Lower lobe of right lung (tissue), 2 donors: ENCODE data around the gene CLNK. TPM values are rescaled to one million over a fixed set of nuclear protein-coding genes. Genes with fewer than 3 reads are reported as not detected.

Experiments
- ATAC-seq, 2 donors: fragments of 200-7000 bp; cut with Tn5 transposase; one replicate each; pipeline ENCODE4 v1.9.1; 2020 to 2022; ENCODE audit warnings: mild to moderate bottlenecking in 2 of 2, moderate library complexity in 2 of 2
- DNase-seq: peaks from one replicate; pipeline ENCODE4 v3.0.0-alpha.2; 2020
- H3K27ac ChIP-seq: fragments of 200-600 bp; one replicate; pipeline ENCODE4 v1.8.0; 2022
- H3K27me3 ChIP-seq: fragments of 200-600 bp; one replicate; pipeline ENCODE4 v1.8.0; 2022; ENCODE audit warnings: low read depth
- H3K36me3 ChIP-seq: fragments of 200-600 bp; one replicate; pipeline ENCODE4 v1.8.0; 2022; ENCODE audit warnings: mild to moderate bottlenecking
- H3K4me1 ChIP-seq: fragments of 200-600 bp; one replicate; pipeline ENCODE4 v1.8.0; 2022
- H3K4me3 ChIP-seq: fragments of 200-600 bp; one replicate; pipeline ENCODE4 v1.8.0; 2022; ENCODE audit warnings: mild to moderate bottlenecking
- H3K9me3 ChIP-seq: fragments of 200-600 bp; one replicate; pipeline ENCODE4 v1.8.0; 2022
- CTCF ChIP-seq: fragments of 200-600 bp; IDR thresholded peaks from one replicate; pipeline ENCODE4 v1.8.0; 2022; ENCODE audit warnings: antibody characterized with exemption, mild to moderate bottlenecking
- intact Hi-C: fragments of 100-400 bp; cut with DNase I; formaldehyde crosslinking; loops from one replicate; pipeline ENCODE4 v1.11.0; 2022
- total RNA-seq: library from RNA; stranded (reverse); fragmentation: NEBNext Ultra II Directional; extraction: Animal tissue kit (Norgen Biotek cat#: 25700); gene quantifications from one replicate; pipeline ENCODE4 v1.2.1, GENCODE V29; 2021
- donor health status: DM: no; HTN: yes; CAD: no; lungs with severe emphysema.

CLNK gene
- total RNA-seq, 1 donor from 2014 or later: 0.09 TPM

GRCh38 chr4:10659251-10659650 lies 25.3 kb downstream of the CLNK start:
- ATAC-seq (no peak), DNase-seq (no peak)
- Histone ChIP-seq H3K9me3 (no peaks in the 10 kb centered on the region), H3K36me3 (no peaks in the 10 kb centered on the region), H3K4me3 (no peak overlapping the region), H3K4me1 (no peaks in the 10 kb centered on the region), H3K27me3 (no peaks in the 10 kb centered on the region), H3K27ac (no peak overlapping the region)
- no peak for TF ChIP-seq CTCF
- intact Hi-C loops: no loop called here

GRCh38 chr4:10656988-10657387 lies 27.6 kb downstream of the CLNK start:
- no peaks in the 10 kb centered on the region for H3K36me3 ChIP-seq
- no peak for ATAC-seq
- H3K27ac ChIP-seq: no peak overlapping the region
- TF ChIP-seq CTCF: no peak
- no peaks in the 10 kb centered on the region for H3K9me3 ChIP-seq
- H3K27me3 ChIP-seq: no peaks in the 10 kb centered on the region
- H3K4me3 ChIP-seq: no peak overlapping the region
- no peak for DNase-seq
- no peaks in the 10 kb centered on the region for H3K4me1 ChIP-seq
- intact Hi-C loops: no loop called here

GRCh38 chr4:10656420-10656819 lies 28.1 kb downstream of the CLNK start:
- H3K27me3 ChIP-seq: no peaks in the 10 kb centered on the region
- H3K4me3 ChIP-seq: no peak overlapping the region
- no peak overlapping the region for H3K27ac ChIP-seq
- TF ChIP-seq CTCF: no peak
- no peaks in the 10 kb centered on the region for H3K4me1 ChIP-seq
- no peak for ATAC-seq
- DNase-seq: no peak
- intact Hi-C loops: no loop called here
- H3K36me3 ChIP-seq: no peaks in the 10 kb centered on the region
- H3K9me3 ChIP-seq: no peaks in the 10 kb centered on the region

- H3K4me1 ChIP-seq: no peaks in the 10 kb centered on the region
- no peak overlapping the region for H3K4me3 ChIP-seq
- DNase-seq (no peak), ATAC-seq (no peak)
- no peak for TF ChIP-seq CTCF
- no peaks in the 10 kb centered on the region for H3K27me3 ChIP-seq
- intact Hi-C loops: no loop called here
- H3K27ac ChIP-seq: no peak overlapping the region
- H3K36me3 ChIP-seq: no peaks in the 10 kb centered on the region
- H3K9me3 ChIP-seq: no peaks in the 10 kb centered on the region
Measured at GRCh38 chr4:10655968-10656367, 28.6 kb downstream of the CLNK start.

GRCh38 chr4:10648479-10648878 lies 36.1 kb downstream of the CLNK start:
- H3K27ac ChIP-seq: no peak overlapping the region
- TF ChIP-seq CTCF: no peak
- no peak overlapping the region for H3K4me3 ChIP-seq
- ATAC-seq: no peak
- no peak for DNase-seq
- no peaks in the 10 kb centered on the region for H3K9me3 ChIP-seq
- H3K27me3 ChIP-seq: no peaks in the 10 kb centered on the region
- no peaks in the 10 kb centered on the region for H3K4me1 ChIP-seq
- intact Hi-C loops: no loop called here
- H3K36me3 ChIP-seq: no peaks in the 10 kb centered on the region

GRCh38 chr4:10647846-10648245 lies 36.7 kb downstream of the CLNK start:
- no peaks in the 10 kb centered on the region for H3K4me1 ChIP-seq
- ATAC-seq: no peak
- no peak overlapping the region for H3K27ac ChIP-seq
- intact Hi-C loops: no loop called here
- H3K4me3 ChIP-seq: no peak overlapping the region
- DNase-seq: no peak
- TF ChIP-seq CTCF: no peak
- no peaks in the 10 kb centered on the region for H3K27me3 ChIP-seq
- no peaks in the 10 kb centered on the region for H3K36me3 ChIP-seq
- H3K9me3 ChIP-seq: no peaks in the 10 kb centered on the region
